GM12892 (cell line): ENCODE data around the gene ATP6V0A1.
"Not testable (repeated sequence)": the region's sequence is repeated elsewhere in the genome, so short reads cannot be mapped to it uniquely, and the experiment has no call there.

Experiments
- POLR2A ChIP-seq: IDR thresholded peaks from 2 replicates; pipeline ENCODE4 v1.6.1; 2011; ENCODE audit warnings: low read depth, low read length, control low read depth
- POLR2AphosphoS5 ChIP-seq: IDR thresholded peaks from 2 replicates; pipeline ENCODE4 v1.6.1; 2011; ENCODE audit warnings: low read depth, low read length, control low read depth
- TAF1 ChIP-seq: IDR thresholded peaks from 2 replicates; pipeline ENCODE4 v1.6.1; 2011; ENCODE audit warnings: low read depth, mild to moderate bottlenecking, control low read depth, low read length, borderline replicate concordance

DNA sequence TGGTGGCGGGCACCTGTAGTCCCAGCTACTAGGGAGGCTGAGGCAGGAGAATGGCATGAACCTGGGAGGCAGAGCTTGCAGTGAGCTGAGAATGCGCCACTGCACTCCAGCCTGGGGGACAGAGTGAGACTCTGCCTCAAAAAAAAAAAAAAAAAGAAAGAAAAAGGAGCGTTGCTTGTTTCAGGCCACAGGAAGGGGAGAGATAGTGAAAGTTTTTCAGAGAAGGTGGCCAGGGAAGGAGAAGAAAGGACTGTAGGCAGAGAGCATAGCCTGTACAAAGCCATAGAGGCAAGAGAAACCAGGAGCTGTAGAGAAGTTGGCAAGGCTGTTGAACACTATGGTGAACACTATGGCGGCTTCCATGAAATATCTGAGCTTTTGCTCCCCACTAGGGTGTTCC is 81.9 kb downstream of the ATP6V0A1 start:
- TF ChIP-seq POLR2A, POLR2AphosphoS5, TAF1: not testable (repeated sequence)
